HepG2 (cell line): ENCODE data around the gene PTCD1. TPM values are rescaled to one million over a fixed set of nuclear protein-coding genes. Genes with fewer than 3 reads are reported as not detected.

Experiments
- ATF6 ChIP-seq: sonication (generic); formaldehyde crosslinking; conservative IDR thresholded peaks from 2 replicates; pipeline ENCODE4 v1.4.0; 2020; ENCODE audit warnings: missing genetic modification reagents
- BRCA1 ChIP-seq: sonication (generic); formaldehyde crosslinking; IDR thresholded peaks from 2 replicates; pipeline ENCODE4 v1.4.0; 2020; ENCODE audit warnings: missing genetic modification reagents
- CEBPZ ChIP-seq: IDR thresholded peaks from 2 replicates; pipeline ENCODE4 v1.6.1; 2012; ENCODE audit warnings: low read length, improper control_type of control experiment
- LCORL ChIP-seq, 2 experiments: fragments of 450-650 bp in 1 of 2; sonication (generic) in 1 of 2; formaldehyde crosslinking in 1 of 2; IDR thresholded peaks; 2 replicates each; pipeline versions ENCODE4 v1.5.0 to v1.6.1; 2017 to 2020; ENCODE audit warnings: antibody characterized with exemption in 1 of 2, missing genetic modification reagents in 1 of 2
- PHF8 ChIP-seq: sonication (generic); formaldehyde crosslinking; IDR thresholded peaks from 2 replicates; pipeline ENCODE4 v1.5.0; 2020; ENCODE audit warnings: missing genetic modification reagents
- SCMH1 ChIP-seq: sonication (generic); formaldehyde crosslinking; IDR thresholded peaks from 2 replicates; pipeline ENCODE4 v1.9.0; 2021; ENCODE audit warnings: missing genetic modification reagents, mild to moderate bottlenecking, borderline replicate concordance
- TFAP4 ChIP-seq: sonication (generic); IDR thresholded peaks from 2 replicates; pipeline ENCODE4 v1.6.1; 2016; ENCODE audit warnings: low read depth, borderline replicate concordance
- TFDP1 ChIP-seq: IDR thresholded peaks from 2 replicates; pipeline ENCODE4 v1.6.1; 2016; ENCODE audit warnings: missing compliant biosample characterization, missing genetic modification reagents, borderline replicate concordance
- ZBTB3 ChIP-seq: sonication (generic); formaldehyde crosslinking; IDR thresholded peaks from 2 replicates; pipeline ENCODE4 v1.4.0; 2020; ENCODE audit warnings: low read depth, mild to moderate bottlenecking, moderate library complexity, missing genetic modification reagents, borderline replicate concordance
- ZC3H13 ChIP-seq: sonication (generic); formaldehyde crosslinking; IDR thresholded peaks from 2 replicates; pipeline ENCODE4 v1.8.1; 2023; ENCODE audit warnings: mild to moderate bottlenecking, missing genetic modification reagents, moderate library complexity
- ZFP91 ChIP-seq: sonication (generic); formaldehyde crosslinking; IDR thresholded peaks from 2 replicates; pipeline ENCODE4 v1.9.0; 2022; ENCODE audit warnings: missing genetic modification reagents, mild to moderate bottlenecking, borderline replicate concordance
- ZMYM3 ChIP-seq: sonication (generic); formaldehyde crosslinking; IDR thresholded peaks from 2 replicates; pipeline ENCODE4 v1.5.1; 2020; ENCODE audit warnings: mild to moderate bottlenecking, missing genetic modification reagents
- ZNF18 ChIP-seq: sonication (generic); formaldehyde crosslinking; IDR thresholded peaks from 2 replicates; pipeline ENCODE4 v1.8.0; 2022; ENCODE audit warnings: mild to moderate bottlenecking, missing genetic modification reagents; ENCODE audit not compliant: insufficient replicate concordance
- ZNF274 ChIP-seq: sonication (generic); formaldehyde crosslinking; IDR thresholded peaks from 2 replicates; pipeline ENCODE4 v1.5.1; 2020; ENCODE audit warnings: mild to moderate bottlenecking, missing genetic modification reagents
- ZNF451 ChIP-seq: sonication (generic); formaldehyde crosslinking; IDR thresholded peaks from 2 replicates; pipeline ENCODE4 v1.5.0; 2020; ENCODE audit warnings: mild to moderate bottlenecking, missing genetic modification reagents
- polyA plus RNA-seq, 8 experiments: library from polyadenylated mRNA; depleted of rRNA in 3 of 8; stranded (reverse) in 7 of 8; unstranded in 1 of 8; fragments of >200 nt; fragmentation: Illumina TruSeq in 4 of 8; extraction: Trizol in 4 of 8; gene quantifications; 2 replicates each; pipeline versions ENCODE4 v1.2.1 to v1.2.3, GENCODE V29; 2011 to 2016; ENCODE audit warnings: low read depth in 4 of 8, missing spikeins in 1 of 8, mixed read lengths in 1 of 8; ENCODE audit not compliant: insufficient read depth in 1 of 8
- total RNA-seq, 5 experiments: library from RNA; depleted of rRNA; stranded (reverse); fragments of >200 nt; fragmentation: Illumina TruSeq; extraction: Trizol; gene quantifications; 2 replicates each; pipeline ENCODE4 v1.2.3, GENCODE V29; 2016; ENCODE audit warnings: low read depth in 1 of 5

The PTCD1 gene
- total and polyA plus RNA-seq, 2 of the 13 experiments (the other 11 are each of a cell fraction or from before 2014, with no cell fraction given): 3.0 to 8.4 TPM

- TF ChIP-seq CEBPZ (no peak), ZNF274 (CRISPR knock-in tag) (peak; percentile 15; the same call in 1 of the 2 replicates), ZMYM3 (CRISPR knock-in tag) (0 out of 2 replicates have a peak, but pooled peaks have one; percentile 20), ZNF18 (CRISPR knock-in tag) (peak; percentile 67), ZBTB3 (CRISPR knock-in tag) (no peak; the same call in 1 of the 2 replicates), TFDP1 (CRISPR knock-in tag) (peak; percentile 90), ZFP91 (CRISPR knock-in tag) (peak; percentile 78; the same call in 1 of the 2 replicates), LCORL (IDR thresholded peaks at IDR 0.05) (0 out of 2 replicates have a peak, but pooled peaks have one; percentile 4), LCORL (CRISPR knock-in tag; IDR thresholded peaks at IDR 0.05) (peak; percentile 54), BRCA1 (0 out of 2 replicates have a peak, but pooled peaks have one; percentile 31), ATF6 (0 out of 2 replicates have a peak, but pooled peaks have one; percentile 35), TFAP4 (peak; percentile 21; the same call in 1 of the 2 replicates), ZC3H13 (CRISPR knock-in tag) (peak; percentile 68), SCMH1 (CRISPR knock-in tag) (no peak), ZNF451 (CRISPR knock-in tag) (peak; percentile 70; the same call in 1 of the 2 replicates), PHF8 (CRISPR knock-in tag) (peak; percentile 88)
Observed at GRCh38 chr7:99472561-99473314, 34.1 kb upstream of the PTCD1 start, which contains the start of gene ZNF789 (continued).
